Activated T-helper 1 cell treated with anti-CD3 and anti-CD28 coated beads, Interleukin-12 subunit alpha, Interleukin-12 subunit beta, Interleukin-2, Interleukin-4 antibody, amounts not matched to agents 30 ng/mL and 10 ng/mL and 1 ng/mL, durations not matched to agents 14 hours and 24 hours and 36 hours (primary cell): ENCODE results near the gene LYRM4. TPM values are rescaled to one million over a fixed set of nuclear protein-coding genes. Genes with fewer than 3 reads are reported as not detected.

ENCODE experiments used
- DNase-seq: peaks from one replicate; pipeline ENCODE4 v3.0.0; 2021; ENCODE audit warnings: low spot score
- H3K27ac Mint-ChIP-seq: one replicate; pipeline ENCODE4 v1.8.0; 2021; ENCODE audit warnings: mild to moderate bottlenecking, mixed read lengths
- H3K27me3 Mint-ChIP-seq: one replicate; pipeline ENCODE4 v1.8.0; 2022; ENCODE audit warnings: mild to moderate bottlenecking, moderate library complexity, mixed read lengths; ENCODE audit not compliant: insufficient read depth
- H3K36me3 Mint-ChIP-seq: one replicate; pipeline ENCODE4 v1.8.0; 2021; ENCODE audit warnings: low read depth, mixed read lengths
- H3K4me1 Mint-ChIP-seq: one replicate; pipeline ENCODE4 v1.8.0; 2021; ENCODE audit warnings: low read depth, mixed read lengths
- H3K4me3 Mint-ChIP-seq: one replicate; pipeline ENCODE4 v1.8.0; 2021; ENCODE audit warnings: mild to moderate bottlenecking, moderate library complexity, mixed read lengths
- H3K9me3 Mint-ChIP-seq: one replicate; pipeline ENCODE4 v1.8.0; 2021; ENCODE audit warnings: mixed read lengths
- intact Hi-C: fragments of 100-400 bp; cut with micrococcal nuclease; formaldehyde crosslinking; loops from one replicate; pipeline ENCODE4 v1.15.1; 2024
- total RNA-seq: library from RNA; stranded (reverse); gene quantifications from 2 replicates; pipeline ENCODE4 v1.2.3, GENCODE V29; 2022

Gene LYRM4
- total RNA-seq, 1 donor from 2014 or later = 48.9 TPM

DNA sequence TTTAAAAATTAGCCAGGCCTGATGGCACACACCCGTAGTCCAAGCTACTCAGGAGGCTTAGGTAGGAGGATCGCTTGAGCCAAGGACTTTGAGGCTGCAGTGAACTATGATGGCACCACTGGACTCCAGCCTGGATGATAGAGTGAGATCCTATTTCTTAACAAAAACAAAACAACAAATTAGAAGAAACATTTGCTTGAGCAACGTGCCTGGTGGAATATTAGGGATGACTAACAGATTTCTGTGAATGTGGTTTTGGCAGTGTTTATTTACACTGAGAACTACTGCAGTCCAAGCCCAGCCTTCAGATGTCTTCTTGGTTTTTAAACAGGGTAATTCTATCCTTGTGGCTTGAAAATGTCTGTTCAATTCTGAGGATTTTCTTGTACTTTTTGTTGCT lies 166.4 kb downstream of the LYRM4 start:
- intact Hi-C loops = no loop called here
- H3K27ac Mint-ChIP-seq = no peak overlapping the region
- H3K27me3 Mint-ChIP-seq = peaks cover 31% of the 10 kb centered on the region
- H3K9me3 Mint-ChIP-seq = no peaks in the 10 kb centered on the region
- H3K4me3 Mint-ChIP-seq = no peak overlapping the region
- DNase-seq = no peak
- no peaks in the 10 kb centered on the region for H3K4me1 Mint-ChIP-seq
- H3K36me3 Mint-ChIP-seq = no peaks in the 10 kb centered on the region

DNA sequence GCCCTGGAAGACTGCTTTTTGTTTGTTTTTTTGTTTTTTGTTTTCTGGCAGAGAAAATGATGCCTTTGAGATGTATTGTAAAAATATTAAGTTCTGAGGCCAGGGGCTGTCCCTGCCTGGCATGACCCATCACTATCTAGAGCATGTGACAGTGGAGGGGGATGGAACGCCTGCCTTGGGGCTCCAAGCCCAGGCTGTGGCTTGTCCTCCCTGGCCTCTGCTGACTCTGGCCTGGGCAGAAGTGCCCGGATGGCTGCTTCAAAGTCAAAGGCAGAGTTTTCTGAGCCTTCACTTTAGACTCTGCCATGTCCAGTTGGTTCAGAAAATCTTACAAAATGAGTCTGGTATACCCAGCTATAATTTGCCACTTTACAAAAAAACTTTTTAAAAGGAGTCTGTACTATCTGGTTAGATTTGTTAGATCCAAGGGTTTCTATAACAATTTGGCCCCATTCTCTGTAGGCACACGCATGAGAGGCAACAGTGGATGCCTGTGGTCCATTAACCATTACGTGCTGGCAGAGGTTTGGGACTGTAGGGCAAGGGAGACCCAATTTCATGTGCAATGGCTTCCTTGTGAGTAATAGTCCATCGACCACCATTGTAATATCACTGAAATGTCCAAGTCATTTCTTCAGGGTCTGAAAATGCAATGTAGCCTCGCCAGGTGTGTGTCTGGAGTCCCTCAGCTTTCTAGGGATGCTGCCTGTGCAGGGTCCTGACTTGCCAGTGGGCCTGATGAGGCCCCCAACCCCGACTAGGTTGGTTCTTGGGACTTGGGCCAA lies 167.3 kb downstream of the LYRM4 start:
- H3K4me3 Mint-ChIP-seq = no peak overlapping the region
- intact Hi-C loops = no loop called here
- no peak for DNase-seq
- H3K36me3 Mint-ChIP-seq = no peaks in the 10 kb centered on the region
- H3K4me1 Mint-ChIP-seq = no peaks in the 10 kb centered on the region
- H3K27me3 Mint-ChIP-seq = peaks cover 36% of the 10 kb centered on the region
- H3K9me3 Mint-ChIP-seq = no peaks in the 10 kb centered on the region
- no peak overlapping the region for H3K27ac Mint-ChIP-seq

DNA sequence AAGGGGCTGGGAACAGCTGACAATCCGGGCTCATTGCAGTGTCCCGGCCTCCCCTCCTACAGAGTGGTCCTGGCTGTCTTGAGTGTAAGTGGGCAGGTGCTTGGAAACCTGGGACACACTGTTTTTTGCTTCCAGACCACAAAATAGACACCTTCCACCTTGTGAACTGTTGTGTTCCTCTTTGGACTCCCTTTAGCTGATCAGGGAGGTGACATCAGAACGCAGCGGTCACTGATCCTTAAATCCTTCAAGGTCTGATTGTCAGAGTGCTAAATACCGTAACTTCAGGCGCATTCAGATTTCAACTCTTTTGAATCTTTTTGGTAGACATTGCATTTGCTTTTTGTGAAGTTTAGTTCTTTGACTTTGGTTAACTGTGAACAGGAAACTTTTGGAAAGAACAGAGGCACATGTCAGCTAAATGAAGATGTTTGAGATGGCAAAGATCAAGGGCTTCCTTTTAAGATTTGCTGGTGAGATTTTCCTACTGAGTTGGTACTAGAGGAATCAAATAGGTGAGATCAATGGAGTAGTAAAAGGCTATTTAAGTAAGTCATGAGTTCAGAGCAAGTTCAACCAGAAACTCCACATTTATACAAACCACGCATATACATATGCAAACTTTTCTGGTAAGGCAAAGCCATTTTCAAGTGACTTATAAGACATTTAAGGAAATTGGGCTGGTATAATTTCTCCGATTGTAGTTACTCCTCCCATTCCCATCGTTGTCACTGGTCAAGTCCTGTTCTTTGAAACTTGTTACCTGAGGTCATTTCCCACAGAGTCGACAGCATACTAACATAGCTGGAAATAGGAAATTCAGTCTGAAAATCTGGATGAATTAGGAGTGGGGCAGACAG lies 169.3 kb downstream of the LYRM4 start:
- Mint-ChIP-seq H3K9me3 (no peaks in the 10 kb centered on the region), H3K4me1 (no peaks in the 10 kb centered on the region), H3K36me3 (no peaks in the 10 kb centered on the region), H3K27ac (no peak overlapping the region), H3K27me3 (peaks cover 41% of the 10 kb centered on the region), H3K4me3 (no peak overlapping the region)
- intact Hi-C loops = no loop called here
- no peak for DNase-seq

DNA sequence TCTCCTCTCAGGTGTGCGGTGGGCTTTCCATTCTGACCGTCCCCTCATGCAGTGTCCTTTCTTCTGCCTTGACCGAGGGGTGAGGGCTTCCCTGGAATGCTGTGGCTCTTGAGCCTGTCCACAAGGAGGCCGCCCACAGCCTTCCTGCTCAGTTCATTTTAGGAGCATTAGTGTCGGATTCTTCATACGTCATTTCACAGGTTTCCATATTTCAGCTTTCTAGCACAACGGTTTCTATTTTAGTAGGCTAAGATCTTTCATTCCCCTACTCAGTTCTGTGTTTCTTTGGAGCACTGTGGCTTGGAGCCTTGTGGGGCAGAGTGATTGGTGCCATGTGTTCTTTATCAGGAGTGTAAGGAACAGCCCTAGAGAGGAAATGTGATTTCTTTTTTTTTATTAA lies 170.1 kb downstream of the LYRM4 start:
- intact Hi-C loops = no loop called here
- Mint-ChIP-seq H3K4me3 (no peak overlapping the region), H3K27me3 (peaks cover 41% of the 10 kb centered on the region), H3K27ac (no peak overlapping the region), H3K36me3 (no peaks in the 10 kb centered on the region), H3K4me1 (no peaks in the 10 kb centered on the region), H3K9me3 (no peaks in the 10 kb centered on the region)
- DNase-seq = no peak

DNA sequence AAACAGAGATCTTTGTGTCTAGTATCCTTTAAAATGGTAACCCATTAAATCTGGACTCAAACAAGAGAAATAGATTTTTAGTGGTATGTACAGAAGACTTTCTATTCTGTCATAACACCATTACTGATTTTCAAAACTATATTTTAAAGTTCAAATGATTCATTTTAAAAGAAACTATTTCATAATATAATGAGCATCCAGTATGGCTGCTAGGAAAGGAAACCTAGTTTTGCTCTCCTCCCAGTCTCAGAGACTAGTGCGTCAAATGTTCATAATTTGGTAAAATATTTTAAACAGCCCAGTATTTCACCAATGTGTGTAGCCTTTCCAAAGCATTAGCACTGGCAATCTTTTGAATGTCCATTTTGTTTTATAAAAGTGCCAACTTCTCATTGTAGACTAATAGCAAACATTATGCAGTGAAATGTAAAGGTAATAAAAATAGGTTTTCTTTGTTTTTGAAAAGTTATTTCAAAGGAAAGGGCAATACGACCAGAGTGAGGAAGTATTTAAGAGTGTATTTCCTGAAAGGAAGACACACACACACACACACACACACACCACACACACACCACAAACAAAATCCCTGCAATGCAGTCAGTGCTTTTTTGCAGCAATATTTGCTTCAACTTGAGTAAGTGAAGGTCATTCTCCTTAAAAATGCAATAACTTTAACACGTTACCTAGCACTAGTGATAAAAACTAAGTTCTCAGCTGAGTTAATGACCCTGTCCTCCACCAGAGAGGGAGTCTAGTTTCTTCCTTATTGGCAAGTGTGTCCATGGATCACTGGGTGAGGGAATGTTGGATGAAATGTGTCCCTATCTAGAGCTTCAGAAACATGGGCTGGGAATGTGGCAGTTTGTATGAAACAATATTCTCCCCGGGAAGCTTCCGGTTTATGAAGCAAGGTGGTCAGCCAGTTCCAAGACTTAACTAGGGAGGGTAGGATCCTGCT lies 171.0 kb downstream of the LYRM4 start:
- no peak overlapping the region for H3K4me3 Mint-ChIP-seq
- intact Hi-C loops = loop anchor here (10.0 kb wide), 1 partner anchor 915 kb away; the partner anchor contains the start of gene NRN1
- no peak overlapping the region for H3K27ac Mint-ChIP-seq
- H3K36me3 Mint-ChIP-seq = no peaks in the 10 kb centered on the region
- H3K4me1 Mint-ChIP-seq = no peaks in the 10 kb centered on the region
- H3K27me3 Mint-ChIP-seq = peaks cover 42% of the 10 kb centered on the region
- H3K9me3 Mint-ChIP-seq = no peaks in the 10 kb centered on the region
- no peak for DNase-seq

DNA sequence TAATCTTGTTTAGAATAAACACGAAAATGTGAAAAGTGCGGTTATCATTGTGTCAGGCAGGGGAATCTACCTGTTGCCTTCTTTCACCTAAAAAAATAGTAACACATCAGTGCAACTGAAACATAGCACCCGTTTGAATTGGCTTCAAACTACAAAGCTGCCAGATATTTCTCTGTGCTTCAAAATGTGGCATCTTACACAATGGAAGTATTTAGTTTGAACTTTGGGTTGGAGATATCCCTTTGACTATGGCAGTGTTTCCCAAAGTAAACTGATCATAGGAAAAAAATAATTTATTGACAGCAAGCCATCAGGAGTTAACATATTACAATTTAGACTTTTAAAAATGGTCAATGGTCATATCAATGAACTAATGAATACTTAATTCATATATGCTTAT lies 172.0 kb downstream of the LYRM4 start:
- DNase-seq = no peak
- no peak overlapping the region for H3K27ac Mint-ChIP-seq
- H3K4me3 Mint-ChIP-seq = no peak overlapping the region
- H3K9me3 Mint-ChIP-seq = no peaks in the 10 kb centered on the region
- H3K4me1 Mint-ChIP-seq = no peaks in the 10 kb centered on the region
- H3K36me3 Mint-ChIP-seq = no peaks in the 10 kb centered on the region
- intact Hi-C loops = loop anchor here (10.0 kb wide), 1 partner anchor 916 kb away; the partner anchor contains the start of gene NRN1
- peaks cover 43% of the 10 kb centered on the region for H3K27me3 Mint-ChIP-seq

DNA sequence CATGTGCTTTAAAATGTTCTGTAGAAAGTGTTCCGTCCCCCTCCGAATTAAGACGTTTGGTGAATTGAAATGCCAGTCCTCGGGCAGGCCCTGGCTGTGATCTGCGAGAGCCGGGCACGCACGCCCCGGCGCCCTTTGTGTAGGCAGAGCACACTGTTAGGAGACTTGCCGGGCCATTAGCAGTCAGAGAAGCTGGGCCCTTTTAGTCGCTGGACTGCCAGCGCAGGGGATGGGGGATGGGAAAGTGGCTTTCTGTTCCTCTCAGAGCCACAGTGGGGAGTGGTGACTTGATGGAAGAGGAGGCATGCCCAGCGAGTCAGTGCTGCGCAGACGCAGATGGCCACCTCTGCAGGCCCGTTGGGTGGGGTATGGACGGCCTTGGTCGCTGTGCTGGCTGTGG lies 173.4 kb downstream of the LYRM4 start:
- intact Hi-C loops = loop anchor here (10.0 kb wide), 1 partner anchor 917 kb away; the partner anchor contains the start of gene NRN1
- no peak overlapping the region for H3K4me3 Mint-ChIP-seq
- no peaks in the 10 kb centered on the region for H3K9me3 Mint-ChIP-seq
- H3K4me1 Mint-ChIP-seq = no peaks in the 10 kb centered on the region
- no peak for DNase-seq
- H3K36me3 Mint-ChIP-seq = no peaks in the 10 kb centered on the region
- peaks cover 48% of the 10 kb centered on the region for H3K27me3 Mint-ChIP-seq
- peak overlapping the region; percentile 58 for H3K27ac Mint-ChIP-seq

DNA sequence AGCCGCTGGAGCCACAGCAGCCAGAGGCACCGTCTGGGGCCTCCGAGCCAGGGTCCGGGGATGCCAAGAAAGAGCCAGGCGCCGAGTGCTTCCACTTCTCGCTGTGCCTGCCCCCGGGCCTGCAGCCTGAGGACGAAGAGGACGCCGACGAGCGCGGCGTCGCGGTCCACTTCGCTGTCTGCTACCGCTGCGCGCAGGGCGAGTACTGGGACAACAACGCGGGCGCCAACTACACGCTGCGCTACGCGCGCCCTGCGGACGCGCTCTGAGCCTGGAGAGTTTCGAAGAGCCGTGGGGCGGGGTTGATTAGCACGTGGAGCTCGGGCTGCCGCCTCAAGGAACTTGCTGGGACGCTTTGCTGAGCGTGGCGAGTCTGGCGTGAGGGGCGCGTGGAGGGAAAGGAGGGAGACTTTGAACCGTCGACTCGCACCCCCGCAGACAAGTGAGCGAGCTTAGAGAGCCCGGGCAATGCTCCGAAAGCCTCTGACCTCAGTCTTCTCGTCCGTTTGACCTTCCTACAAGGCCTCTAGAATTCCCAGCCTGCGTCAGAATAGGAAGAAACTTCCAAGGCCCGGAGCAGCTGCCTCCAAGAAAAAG lies 174.4 kb downstream of the LYRM4 start:
- Mint-ChIP-seq H3K4me3 (no peak overlapping the region), H3K36me3 (no peaks in the 10 kb centered on the region), H3K27ac (no peak overlapping the region), H3K9me3 (no peaks in the 10 kb centered on the region), H3K4me1 (no peaks in the 10 kb centered on the region), H3K27me3 (peaks cover 44% of the 10 kb centered on the region)
- DNase-seq = no peak
- intact Hi-C loops = loop anchor here (10.0 kb wide), 1 partner anchor 918 kb away; the partner anchor contains the start of gene NRN1

DNA sequence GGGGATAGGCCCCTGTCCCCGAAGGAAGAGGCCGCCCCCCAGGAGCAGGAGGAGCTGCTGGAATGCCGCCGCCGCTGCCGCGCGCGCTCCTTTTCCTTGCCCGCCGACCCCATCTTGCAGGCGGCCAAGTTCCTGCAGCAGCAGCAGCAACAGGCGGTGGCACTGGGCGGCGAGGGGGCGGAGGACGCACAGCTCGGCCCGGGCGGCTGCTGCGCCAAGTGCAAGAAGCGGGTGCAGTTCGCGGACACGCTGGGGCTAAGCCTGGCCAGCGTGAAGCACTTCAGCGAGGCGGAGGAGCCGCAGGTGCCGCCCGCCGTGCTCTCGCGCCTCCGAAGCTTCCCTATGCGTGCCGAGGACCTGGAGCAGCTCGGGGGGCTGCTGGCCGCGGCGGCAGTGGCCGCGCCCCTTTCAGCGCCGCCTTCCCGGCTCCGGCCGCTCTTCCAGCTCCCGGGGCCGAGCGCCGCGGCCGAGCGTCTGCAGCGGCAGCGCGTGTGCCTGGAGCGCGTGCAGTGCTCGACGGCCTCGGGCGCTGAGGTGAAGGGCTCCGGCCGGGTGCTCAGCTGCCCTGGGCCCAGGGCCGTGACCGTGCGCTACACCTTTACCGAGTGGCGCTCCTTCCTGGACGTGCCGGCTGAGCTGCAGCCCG lies 175.0 kb downstream of the LYRM4 start:
- Mint-ChIP-seq H3K4me3 (no peak overlapping the region), H3K27ac (no peak overlapping the region), H3K27me3 (peaks cover 44% of the 10 kb centered on the region), H3K4me1 (no peaks in the 10 kb centered on the region), H3K9me3 (no peaks in the 10 kb centered on the region), H3K36me3 (no peaks in the 10 kb centered on the region)
- no peak for DNase-seq
- intact Hi-C loops = loop anchor here (10.0 kb wide), 1 partner anchor 919 kb away; the partner anchor contains the start of gene NRN1

DNA sequence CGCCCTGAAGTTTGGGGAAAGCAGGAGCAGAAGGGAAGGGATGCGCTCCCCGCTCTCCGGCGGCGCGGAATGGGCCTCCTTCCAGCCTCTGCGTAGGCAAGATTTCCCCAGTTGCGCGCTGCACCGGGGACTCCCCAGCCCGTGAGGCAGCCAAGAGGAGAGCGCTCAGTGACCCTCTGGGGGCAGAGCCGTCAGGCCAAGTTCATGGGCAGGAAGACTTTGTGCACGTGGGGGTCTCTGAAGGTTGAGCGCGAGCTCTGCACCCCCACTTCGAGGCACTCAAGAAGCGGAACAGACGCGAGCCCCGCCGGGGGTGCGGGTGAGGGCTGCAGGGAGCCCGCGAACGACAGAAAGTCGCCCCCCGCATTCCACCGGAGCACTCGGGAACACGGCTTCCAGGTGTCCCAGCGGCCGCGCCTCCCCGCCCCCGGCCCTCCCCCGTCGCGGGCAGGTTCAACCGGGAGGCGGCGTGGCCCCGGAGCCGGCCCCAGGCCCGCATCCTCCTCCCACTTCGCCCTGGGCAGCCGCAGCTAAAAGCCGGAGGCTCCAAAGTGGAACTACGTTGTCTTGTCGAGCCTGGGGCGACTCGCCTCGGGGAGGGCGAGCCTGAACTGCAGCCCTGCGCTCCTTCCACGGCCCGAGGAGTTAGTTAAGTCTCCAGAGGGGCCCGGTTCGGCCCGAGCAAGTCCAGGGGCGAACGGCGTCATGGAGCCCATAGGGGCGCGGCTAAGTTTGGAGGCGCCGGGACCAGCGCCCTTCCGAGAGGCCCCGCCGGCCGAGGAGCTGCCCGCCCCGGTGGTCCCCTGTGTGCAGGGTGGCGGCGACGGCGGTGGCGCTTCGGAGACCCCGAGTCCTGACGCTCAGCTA lies 175.7 kb downstream of the LYRM4 start, which contains the start of gene PPP1R3G:
Gene PPP1R3G, plus strand, starts transcription at position 561 of the 867 bp plus-strand sequence. Its CDS starts 145 bp downstream, at position 706.
- no peak for DNase-seq
- Mint-ChIP-seq H3K4me3 (peak within 1 kb of the TSS; percentile 81), H3K27ac (peak within 1 kb of the TSS; percentile 18), H3K9me3 (no peaks in the 10 kb centered on the region), H3K4me1 (no peaks in the 10 kb centered on the region), H3K36me3 (no peaks in the 10 kb centered on the region), H3K27me3 (peaks cover 43% of the 10 kb centered on the region)
- intact Hi-C loops = loop anchor here (10.0 kb wide), 1 partner anchor 920 kb away; the partner anchor contains the start of gene NRN1

DNA sequence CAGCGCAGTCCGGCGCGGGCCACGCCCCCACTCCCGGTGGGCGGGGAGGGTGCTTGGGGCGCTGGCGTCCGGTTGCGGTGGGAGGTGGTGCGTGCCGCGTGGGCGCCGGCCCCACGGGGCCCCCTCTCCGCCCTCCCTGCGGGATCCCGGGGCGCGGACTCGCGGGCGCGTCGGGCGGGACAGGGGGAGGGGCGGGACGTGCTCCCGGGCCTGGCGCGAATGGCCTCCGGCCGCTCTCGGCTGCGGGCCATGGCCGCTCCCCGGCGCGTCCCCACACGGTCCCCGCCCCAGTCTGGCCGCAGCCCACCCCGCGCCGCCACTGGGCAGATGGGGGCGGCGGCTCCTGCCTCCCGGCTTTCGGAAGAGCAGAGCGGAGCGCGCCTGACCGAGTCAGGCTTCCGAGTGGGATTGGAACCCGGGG lies 176.4 kb downstream of the LYRM4 start:
- H3K4me1 Mint-ChIP-seq = no peaks in the 10 kb centered on the region
- H3K27ac Mint-ChIP-seq = no peak overlapping the region
- H3K27me3 Mint-ChIP-seq = peaks cover 41% of the 10 kb centered on the region
- intact Hi-C loops = loop anchor here (10.0 kb wide), 1 partner anchor 920 kb away; the partner anchor contains the start of gene NRN1
- no peaks in the 10 kb centered on the region for H3K9me3 Mint-ChIP-seq
- H3K4me3 Mint-ChIP-seq = peak overlapping the region; percentile 81
- no peak for DNase-seq
- no peaks in the 10 kb centered on the region for H3K36me3 Mint-ChIP-seq
